Measurements from ENCODE around the gene CKS1B. TPM values are rescaled to one million over a fixed set of nuclear protein-coding genes. Genes with fewer than 3 reads are reported as not detected.
A peak's percentile ranks its signal among the peaks of the same experiment; 100 is the strongest.

The CKS1B gene
- total RNA-seq, 1 donor from 2014 or later, result 30.4 TPM

GRCh38 chr1:155001425-155001674, 26.9 kb downstream of the CKS1B start:
- no peak for DNase-seq (ENCODE audit: low read depth in 2 of 2)

DNA sequence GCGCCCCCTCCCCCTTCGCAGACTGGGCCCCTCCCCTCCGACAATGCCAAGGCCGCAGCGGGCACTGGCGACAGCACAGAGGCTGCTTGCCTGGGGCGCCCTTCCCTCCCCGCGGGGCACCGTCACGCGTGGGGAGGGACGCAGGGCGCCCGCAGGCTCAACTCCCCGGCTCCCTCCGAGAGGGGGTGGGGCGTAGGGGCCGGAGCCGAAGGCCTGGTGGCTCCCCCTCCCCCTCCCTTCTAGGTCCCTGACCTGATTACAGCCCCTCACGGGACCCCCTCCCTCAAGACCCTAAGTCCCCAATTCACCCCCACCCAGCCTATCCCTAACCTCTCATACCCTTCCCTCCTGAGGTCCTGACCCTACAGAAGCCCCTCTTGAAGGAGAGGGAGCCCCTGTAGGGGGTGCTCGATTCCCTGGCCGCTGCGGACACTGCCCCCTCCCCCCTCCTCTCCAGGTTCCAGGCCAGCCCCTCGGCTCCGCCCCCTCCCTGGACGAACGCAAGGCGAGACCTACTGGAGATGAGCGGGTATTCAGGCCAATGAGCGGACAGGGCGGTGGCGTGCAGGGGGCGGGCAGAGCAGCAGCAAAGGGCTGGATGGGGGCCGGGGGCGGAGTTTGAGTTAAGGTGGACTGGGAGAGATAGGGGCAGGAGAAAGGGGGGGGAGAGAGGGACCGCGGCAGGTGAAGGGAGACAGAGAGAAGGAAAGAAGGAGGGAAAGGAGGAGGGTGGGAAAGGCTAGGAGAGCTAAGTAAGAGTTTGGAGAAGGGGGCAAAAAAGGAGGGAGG, 27.4 kb downstream of the CKS1B start:
- peak; percentile 99 to 100 for DNase-seq (ENCODE audit: low read depth in 2 of 2)

DNA sequence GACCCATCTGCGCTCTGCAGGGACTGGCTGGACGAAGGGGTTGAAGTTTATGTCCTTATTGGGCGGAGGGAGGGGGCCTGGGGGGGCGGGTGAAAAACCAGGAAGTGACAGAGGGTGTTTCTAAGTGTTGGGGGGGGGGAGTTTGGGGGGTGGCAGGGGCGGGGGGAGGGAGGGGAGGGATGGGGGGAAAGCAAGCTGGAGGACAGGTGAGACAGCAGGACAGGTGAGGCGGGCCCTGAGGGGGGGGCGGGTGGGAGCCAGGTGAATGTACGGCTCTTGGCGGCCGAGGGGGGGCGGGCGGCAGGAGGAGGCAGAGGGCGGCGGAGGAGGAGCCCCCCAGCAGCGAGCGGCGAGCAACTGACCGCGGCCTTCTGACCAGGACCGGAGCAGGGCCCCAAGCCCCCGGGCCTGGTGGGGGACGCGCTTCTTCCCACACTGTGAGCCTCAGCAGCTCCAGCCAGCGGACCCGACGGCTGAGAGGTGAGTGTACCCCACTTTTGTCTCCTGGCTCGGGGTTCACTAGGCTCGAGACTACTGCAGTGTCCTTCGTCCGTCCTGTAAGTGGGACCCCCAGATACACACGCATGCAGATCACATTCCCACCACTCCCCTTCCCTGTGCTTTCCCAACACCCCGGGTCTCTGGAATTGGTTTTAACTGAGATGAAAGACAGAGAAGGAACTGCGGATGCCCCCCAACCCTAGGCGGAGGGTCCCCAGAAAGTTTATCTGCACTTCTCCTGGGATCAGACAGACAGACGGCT, 28.2 kb downstream of the CKS1B start, which contains the start of gene ZBTB7B:
Gene ZBTB7B, plus strand, starts transcription at position 339 of the 763 bp plus-strand sequence. CDS start 11,859 bp downstream, outside the sequence.
- DNase-seq (ENCODE audit: low read depth in 2 of 2), result peak; percentile 36 to 38

DNA sequence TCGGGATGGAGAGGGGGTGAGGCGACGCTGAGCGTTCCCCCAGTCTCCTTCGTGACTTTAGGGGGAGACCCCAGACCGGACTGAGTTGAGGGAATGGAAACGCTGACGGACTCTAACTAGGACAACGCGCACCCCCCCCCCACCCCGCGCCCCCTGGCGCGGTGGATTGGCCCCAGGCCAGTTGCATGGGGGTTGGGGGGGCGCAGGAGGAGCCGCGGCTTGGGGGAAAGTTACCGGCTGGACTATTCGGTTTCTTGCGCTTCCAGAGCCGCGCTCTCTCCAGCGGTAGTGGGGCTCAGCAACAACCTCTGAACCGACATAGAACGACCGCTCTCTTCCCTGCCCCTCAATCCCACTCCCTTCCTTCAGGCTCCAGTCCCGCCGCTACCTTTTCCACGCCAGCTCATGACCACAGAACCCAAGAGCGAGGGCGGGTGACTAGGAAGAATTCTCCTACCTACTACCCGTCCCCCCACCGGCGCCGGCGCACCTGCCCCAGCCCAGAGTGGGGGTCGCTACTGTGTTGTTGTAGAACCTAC, 28.8 kb downstream of the CKS1B start:
- DNase-seq (ENCODE audit: low read depth in 2 of 2), result peak; percentile 20 to 45

GRCh38 chr1:155003766-155004351, 29.4 kb downstream of the CKS1B start:
- DNase-seq (ENCODE audit: low read depth in 2 of 2), result peak; percentile 14 to 19

DNA sequence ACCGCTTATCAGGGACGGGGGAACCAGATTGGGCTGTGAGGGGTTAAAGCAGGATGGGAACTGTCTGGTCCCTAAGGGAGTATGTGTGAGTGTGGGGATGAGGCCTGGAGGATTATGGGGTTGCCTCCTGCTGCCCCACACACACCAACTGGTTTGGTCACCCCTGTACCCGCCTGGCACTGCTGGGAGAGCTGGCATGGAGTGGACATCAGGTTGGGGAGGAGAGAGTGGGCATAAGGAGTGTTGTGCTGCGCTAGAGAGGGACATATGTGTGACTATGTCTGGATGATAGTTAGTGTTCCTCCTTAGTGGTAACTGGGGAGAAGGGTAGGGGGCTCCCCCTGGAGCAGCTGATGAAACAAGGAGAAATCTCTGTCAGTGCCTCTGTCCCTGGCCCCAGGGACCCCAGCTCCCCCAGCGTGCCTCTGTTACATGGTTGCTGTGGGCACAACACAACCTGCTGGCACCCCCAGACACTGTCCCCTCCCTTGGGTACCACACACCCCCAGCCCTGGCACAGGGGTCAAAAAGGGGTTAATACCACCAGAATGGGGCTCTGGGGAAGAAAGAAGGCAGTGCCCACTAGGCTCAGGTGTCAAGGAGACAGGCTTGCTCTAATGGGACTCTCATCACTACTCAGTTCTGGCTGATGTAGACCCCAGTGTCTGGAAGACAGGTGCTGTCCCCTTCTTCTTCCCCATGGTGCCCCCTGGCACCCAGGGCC, 30.0 kb downstream of the CKS1B start:
- DNase-seq (ENCODE audit: low read depth in 2 of 2), result no peak

DNA sequence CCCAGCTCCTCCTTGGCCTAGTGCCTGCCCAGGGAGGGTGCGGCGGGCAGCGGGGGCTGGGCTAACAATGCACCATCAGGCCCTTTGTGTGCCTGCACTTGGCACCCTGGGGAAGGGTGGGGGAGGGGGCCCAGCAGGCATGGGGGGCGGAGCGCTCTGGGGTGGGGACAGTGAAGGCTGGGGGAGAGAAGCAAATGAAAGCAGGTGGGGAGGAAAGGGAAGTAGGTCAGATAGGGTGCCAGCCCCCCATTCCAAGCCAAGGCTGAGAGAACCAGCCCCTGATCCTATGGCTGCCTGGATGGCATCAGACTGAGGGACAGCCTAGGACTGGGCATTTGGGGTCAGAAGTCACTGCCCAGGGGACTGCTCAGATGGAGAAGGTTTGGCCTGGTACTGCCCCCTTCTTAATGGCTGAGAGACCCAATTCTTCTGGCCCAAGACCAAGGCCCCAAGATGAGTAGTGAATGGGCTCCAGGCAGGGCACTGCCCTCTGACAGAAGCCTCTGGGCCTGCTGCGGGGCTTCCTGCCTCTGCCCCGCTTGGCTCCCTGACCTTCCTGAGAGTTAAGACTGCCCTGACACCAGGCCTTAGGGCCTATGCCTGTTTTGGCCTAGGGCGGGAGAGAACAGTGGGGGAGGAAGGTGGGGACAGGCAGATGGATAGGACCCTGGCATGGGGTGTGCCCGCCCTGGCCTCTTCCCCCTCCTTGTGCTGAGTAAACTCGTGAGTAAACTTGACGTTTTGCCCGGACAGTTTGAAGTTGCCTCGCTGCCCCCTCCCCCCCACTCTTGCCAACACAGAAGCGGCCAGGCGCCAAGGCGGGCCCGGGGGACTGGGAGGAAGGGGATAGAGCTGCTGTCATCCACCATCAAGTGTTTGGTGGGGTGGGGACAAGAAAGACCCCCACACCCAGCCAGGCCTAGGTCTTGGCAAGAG, 30.9 kb downstream of the CKS1B start:
- DNase-seq (ENCODE audit: low read depth in 2 of 2), result no peak

DNA sequence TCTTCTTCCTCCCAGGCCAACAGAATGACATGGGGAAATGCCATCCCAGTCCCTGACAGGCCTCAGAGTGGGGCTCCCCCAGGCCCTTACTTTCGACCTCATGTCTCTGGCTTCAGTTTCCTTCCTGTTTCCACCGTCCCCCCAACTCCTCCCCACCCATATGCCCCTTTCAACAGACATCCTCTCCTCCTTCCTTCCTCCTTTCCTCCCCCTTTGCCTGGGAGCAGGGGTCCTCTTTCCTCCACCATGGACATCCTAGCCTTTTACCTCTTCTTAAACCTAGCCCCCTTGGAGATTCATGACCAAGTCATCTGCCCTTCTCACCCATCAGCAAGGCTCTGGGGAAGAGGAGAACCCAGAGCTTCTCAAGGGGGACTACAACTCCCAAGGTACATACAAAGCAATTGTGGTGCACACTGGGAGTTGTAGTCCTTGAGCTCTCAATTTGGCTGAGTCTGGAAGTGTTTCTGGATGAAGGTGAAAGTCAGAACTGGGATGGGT, 32.2 kb downstream of the CKS1B start:
- peak; percentile 25 to 37 for DNase-seq (ENCODE audit: low read depth in 2 of 2)

DNA sequence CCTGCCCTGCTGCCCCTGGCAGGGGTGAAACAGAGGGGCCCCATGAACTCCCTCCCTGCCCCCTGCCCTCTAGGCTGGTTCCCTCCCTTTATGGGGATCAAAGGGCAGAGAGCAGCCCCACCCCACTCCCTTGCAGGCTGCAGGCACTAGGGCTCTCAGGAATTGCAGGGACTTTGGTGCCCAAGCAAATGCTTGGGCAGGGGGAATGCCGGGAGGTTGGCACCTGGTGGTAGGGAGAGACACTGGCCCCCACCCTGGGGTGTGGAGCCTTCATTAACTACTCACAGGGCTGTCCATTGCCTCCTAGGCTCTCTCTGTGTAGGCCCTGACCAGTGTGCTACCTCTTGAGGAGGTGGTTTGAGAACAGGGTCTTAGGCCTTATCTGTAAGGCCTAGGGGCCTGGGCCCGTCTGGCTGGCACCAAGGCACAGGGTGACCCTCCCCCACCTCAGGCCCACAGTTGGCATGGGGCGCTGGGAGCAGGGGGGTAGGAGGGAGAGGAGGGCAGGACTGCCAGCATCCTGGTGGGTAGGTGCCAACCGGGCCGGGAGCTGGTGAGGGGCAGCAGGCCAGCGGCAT, 32.9 kb downstream of the CKS1B start:
- no peak for DNase-seq (ENCODE audit: low read depth in 2 of 2)

DNA sequence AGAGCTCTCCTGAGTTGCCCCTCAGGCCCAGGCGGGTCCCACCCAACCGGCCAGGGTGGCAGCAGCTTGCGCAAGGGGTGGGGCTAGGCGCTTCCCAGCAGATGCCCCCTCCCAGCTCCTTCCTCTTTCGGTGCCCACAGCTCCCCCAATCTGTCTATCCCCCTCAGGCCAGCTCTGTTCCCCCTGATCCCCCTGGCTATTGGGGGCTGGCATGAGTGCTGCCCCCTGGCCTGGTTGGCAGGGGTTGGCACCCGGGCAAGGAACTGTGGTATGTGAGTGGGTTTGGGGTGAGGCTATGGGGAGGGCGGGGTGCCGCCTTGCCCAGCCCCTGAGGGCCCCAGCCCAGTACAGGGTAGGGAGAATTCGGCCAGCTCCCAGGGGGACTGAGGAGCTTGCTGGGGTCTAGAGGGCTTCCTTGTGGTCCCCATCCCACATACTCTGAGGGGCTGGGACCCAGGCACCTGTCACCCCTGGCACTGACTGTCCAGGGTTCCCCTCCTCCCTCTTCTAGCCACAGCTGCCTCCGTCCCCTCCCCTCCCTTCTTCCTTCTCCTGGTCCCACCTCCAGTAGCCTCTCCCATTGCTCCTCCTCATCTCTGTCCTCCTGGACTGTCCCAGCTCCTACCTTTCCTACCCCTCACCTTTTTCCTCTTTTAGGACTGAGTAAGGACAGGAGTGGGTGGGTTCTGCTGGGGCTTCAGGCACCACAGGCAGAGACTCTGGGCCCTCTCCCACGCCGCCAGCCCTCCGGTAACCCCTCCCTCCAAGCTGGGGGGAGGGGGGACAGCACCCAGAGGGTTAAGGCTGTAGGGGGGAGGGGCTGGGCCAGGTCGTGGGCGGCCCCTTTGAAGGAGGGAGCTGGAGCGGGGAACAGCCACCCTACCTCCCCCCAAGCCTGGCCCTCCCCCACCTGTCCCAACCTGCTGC, 33.8 kb downstream of the CKS1B start:
- no peak for DNase-seq (ENCODE audit: low read depth in 2 of 2)

DNA sequence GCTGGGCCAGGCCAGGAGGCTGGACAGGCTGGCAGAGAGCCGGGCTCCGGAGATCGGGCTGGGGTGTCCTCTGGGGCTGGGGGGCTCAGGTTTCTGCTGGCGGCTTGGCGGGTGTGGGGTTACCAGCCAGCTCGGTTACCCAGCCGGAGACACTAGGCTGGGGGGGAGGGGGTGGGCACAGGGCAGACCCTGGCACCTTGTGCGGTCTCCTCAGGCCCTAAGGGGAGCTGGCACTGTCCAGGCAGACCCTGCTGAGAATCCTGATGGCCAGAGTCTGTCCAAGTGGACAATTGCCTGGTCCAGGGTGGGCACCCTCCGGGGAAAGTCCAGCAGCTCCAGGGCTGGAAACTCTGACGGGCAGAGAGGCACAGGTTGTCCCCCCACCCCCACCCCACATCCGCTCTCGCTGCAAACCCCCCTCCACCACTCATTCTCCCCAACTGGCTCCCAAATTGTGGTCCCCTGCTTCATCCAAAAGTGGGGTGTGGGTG, 34.8 kb downstream of the CKS1B start:
- no peak for DNase-seq (ENCODE audit: low read depth in 2 of 2)

GRCh38 chr1:155009742-155010141, 35.3 kb downstream of the CKS1B start:
- no peak for DNase-seq (ENCODE audit: low read depth in 2 of 2)

DNA sequence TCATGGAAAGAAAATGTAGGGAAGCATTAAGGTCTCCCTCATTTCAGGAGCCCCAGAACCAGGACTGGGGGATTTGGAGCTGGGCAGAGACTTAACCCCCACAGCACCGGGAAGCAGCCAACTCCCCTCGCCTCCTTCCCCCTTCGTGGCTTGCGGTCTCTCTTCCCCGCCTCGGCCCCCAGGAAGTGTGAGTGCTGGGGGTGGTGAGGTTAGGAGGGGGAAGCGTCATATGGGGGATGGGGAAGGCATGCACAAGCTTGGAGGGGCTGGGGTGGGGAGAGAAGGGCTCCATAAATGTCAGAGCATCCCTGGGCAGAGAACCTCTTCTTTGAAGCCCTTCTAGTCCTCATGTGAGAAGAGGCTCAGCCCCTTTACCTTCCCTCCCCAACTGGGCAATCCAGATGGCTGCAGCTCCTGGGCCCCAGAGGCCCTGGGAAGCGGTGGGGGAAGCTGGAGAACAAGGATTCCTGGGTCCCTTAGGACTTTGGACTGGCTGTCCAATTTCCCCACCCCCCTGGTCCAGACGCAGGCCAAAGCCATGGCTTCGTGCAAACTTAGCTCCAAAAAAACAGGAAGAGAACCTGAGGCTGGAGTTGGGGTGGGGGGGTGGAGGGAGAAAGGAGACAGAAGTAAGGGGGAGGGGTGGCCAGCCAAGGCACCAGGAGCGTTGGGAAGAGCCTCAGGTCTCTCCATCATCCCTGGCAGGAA, 35.9 kb downstream of the CKS1B start:
- no peak for DNase-seq (ENCODE audit: low read depth in 2 of 2)

DNA sequence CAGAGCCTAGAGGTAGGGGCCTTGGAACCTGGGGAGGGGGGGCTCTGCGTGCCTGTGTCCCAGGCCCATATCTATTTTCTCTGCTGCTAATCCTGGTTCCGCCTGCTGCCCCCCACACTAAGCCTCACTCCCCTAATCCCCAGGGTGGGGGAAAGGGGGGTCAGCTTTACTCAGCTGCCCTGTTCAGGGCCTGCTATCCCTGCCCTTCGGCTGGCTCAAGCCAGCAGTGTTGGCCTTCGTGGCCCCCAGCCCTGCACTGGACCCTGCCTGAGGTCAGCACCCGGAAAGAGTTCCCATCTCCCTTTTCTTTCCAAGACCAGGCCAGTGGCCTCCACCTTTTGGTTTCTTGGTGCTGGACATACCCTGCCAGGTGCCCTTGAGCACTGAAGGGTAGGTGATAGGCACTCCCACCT, 36.5 kb downstream of the CKS1B start:
- DNase-seq (ENCODE audit: low read depth in 2 of 2), result no peak

DNA sequence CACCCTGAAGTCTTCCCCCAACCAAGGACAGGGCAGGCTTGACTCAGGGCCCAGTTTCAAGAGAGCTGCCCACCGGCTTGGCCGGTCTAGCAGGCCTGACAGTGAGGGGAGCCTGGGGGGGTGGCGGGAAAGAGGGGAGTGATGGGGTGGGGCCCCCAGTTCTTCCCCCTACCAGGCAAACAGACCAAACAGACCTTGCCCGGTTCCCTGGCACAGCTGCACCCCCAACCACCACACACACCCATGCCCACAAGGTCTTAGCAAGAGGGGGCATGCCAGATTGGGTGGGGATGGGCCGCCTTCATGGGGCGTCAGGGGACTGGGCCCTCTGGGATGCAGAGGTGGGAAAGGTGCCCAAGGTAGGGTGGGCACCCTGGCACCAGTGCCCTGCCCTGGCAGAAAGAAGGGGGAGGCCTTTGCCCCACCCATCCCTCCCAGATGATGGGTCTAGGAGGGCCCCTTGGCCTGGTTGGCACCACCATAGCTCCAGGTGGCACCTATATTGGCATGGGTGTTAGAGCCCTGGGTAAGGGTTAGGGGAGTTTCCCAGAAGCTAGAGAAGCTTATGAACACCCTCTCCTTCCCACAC, 37.0 kb downstream of the CKS1B start:
- no peak for DNase-seq (ENCODE audit: low read depth in 2 of 2)

GRCh38 chr1:155012026-155012546, 37.6 kb downstream of the CKS1B start:
- DNase-seq (ENCODE audit: low read depth in 2 of 2), result peak; percentile 27 to 29
